IMR-90 (cell line): ENCODE results near the gene TULP4. TPM values are rescaled to one million over a fixed set of nuclear protein-coding genes. Genes with fewer than 3 reads are reported as not detected.

Experiments used
- ATAC-seq: fragments of 200-7000 bp; cut with Tn5 transposase; 2 replicates; pipeline ENCODE4 v1.9.1; 2020; ENCODE audit warnings: low read depth, mild to moderate bottlenecking, moderate library complexity
- BruUV-seq: library from RNA; stranded (reverse); fragments of 400-500 nt; replicated peaks from 2 replicates; lab custom pipeline; 2021; lab: Mats Ljungman, UMichigan
- CTCF ChIA-PET: fragments of 300-600 bp; formaldehyde crosslinking; extraction: SDS; loops from one replicate; lab custom pipeline; 2021; ENCODE audit warnings: antibody characterized with exemption; lab: Yijun Ruan, JAX
- POLR2A ChIA-PET: fragments of 300-600 bp; sonication (Branson Sonifier 250); formaldehyde crosslinking; loops from one replicate; lab custom pipeline; 2022; ENCODE audit warnings: antibody characterized with exemption; ENCODE audit not compliant: unreplicated experiment; lab: Charles Lee
- DNase-seq: peaks from one replicate; pipeline ENCODE4 v3.0.0; 2013
- H2AFZ ChIP-seq: replicated peaks from 2 replicates; pipeline ENCODE3; 2013; ENCODE audit warnings: low read length, mild to moderate bottlenecking; ENCODE audit not compliant: poor library complexity
- H2AK5ac ChIP-seq: 2 replicates; pipeline ENCODE4 v1.6.1; 2013; ENCODE audit warnings: low read depth, low read length, inconsistent platforms
- H2AK9ac ChIP-seq: replicated peaks from 2 replicates; pipeline ENCODE3; 2013; ENCODE audit warnings: mild to moderate bottlenecking, low read depth, low read length, moderate library complexity; ENCODE audit not compliant: poor library complexity
- H2BK120ac ChIP-seq: 2 replicates; pipeline ENCODE4 v1.6.1; 2013; ENCODE audit warnings: low read depth, low read length, inconsistent platforms
- H2BK15ac ChIP-seq: 3 replicates; pipeline ENCODE4 v1.6.1; 2013; ENCODE audit warnings: low read depth, low read length, inconsistent platforms
- H2BK20ac ChIP-seq: 2 replicates; pipeline ENCODE4 v1.6.1; 2013; ENCODE audit warnings: low read depth, mild to moderate bottlenecking, inconsistent platforms, low read length, moderate library complexity
- H2BK5ac ChIP-seq: 2 replicates; pipeline ENCODE4 v1.6.1; 2013; ENCODE audit warnings: mild to moderate bottlenecking, low read depth, low read length, inconsistent platforms; ENCODE audit not compliant: poor library complexity, severe bottlenecking
- H3K14ac ChIP-seq: replicated peaks from 2 replicates; pipeline ENCODE4 v1.6.1; 2013; ENCODE audit warnings: low read depth, low read length, inconsistent platforms
- H3K18ac ChIP-seq: 2 replicates; pipeline ENCODE4 v1.6.1; 2013; ENCODE audit warnings: low read depth, low read length, control low read depth
- H3K23ac ChIP-seq: 2 replicates; pipeline ENCODE4 v1.6.1; 2013; ENCODE audit warnings: low read depth, low read length, inconsistent platforms
- H3K27ac ChIP-seq: 2 replicates; pipeline ENCODE4 v1.5.1; 2013; ENCODE audit warnings: mild to moderate bottlenecking, control low read depth, low read length; ENCODE audit not compliant: insufficient read depth
- H3K27me3 ChIP-seq: 2 replicates; pipeline ENCODE4 v1.6.1; 2013; ENCODE audit warnings: low read length; ENCODE audit not compliant: control insufficient read depth, insufficient read depth
- H3K36me3 ChIP-seq: 2 replicates; pipeline ENCODE4 v1.6.1; 2013; ENCODE audit warnings: low read length, mixed read lengths; ENCODE audit not compliant: control insufficient read depth, insufficient read depth
- H3K4ac ChIP-seq: 2 replicates; pipeline ENCODE4 v1.6.1; 2013; ENCODE audit warnings: low read depth, low read length, inconsistent platforms
- H3K4me1 ChIP-seq: 2 replicates; pipeline ENCODE4 v1.6.1; 2013; ENCODE audit warnings: low read length, mixed read lengths; ENCODE audit not compliant: control insufficient read depth, insufficient read depth
- H3K4me2 ChIP-seq: 2 replicates; pipeline ENCODE4 v1.6.1; 2013; ENCODE audit warnings: low read depth, mild to moderate bottlenecking, control low read depth, low read length, moderate library complexity
- H3K4me3 ChIP-seq: 2 replicates; pipeline ENCODE4 v1.5.1; 2013; ENCODE audit warnings: low read depth, mild to moderate bottlenecking, control low read depth, low read length, moderate library complexity; ENCODE audit not compliant: insufficient read depth
- H3K56ac ChIP-seq: 2 replicates; pipeline ENCODE4 v1.6.1; 2013; ENCODE audit warnings: low read length, inconsistent platforms; ENCODE audit not compliant: insufficient read depth; ENCODE audit errors: extremely low read depth
- H3K79me1 ChIP-seq, 2 experiments: 2 replicates each; pipeline ENCODE4 v1.6.1; 2013; ENCODE audit warnings: low read length in 2 of 2, inconsistent platforms in 1 of 2, low read depth in 1 of 2
- H3K9ac ChIP-seq: 2 replicates; pipeline ENCODE4 v1.6.1; 2013; ENCODE audit warnings: low read depth, low read length, control low read depth
- H3K9me1 ChIP-seq: 2 replicates; pipeline ENCODE4 v1.6.1; 2013; ENCODE audit warnings: low read length, inconsistent platforms; ENCODE audit not compliant: insufficient read depth
- H3K9me3 ChIP-seq: 2 replicates; pipeline ENCODE4 v1.6.1; 2013; ENCODE audit warnings: low read length; ENCODE audit not compliant: control insufficient read depth, insufficient read depth
- H4K20me1 ChIP-seq: 2 replicates; pipeline ENCODE4 v1.6.1; 2013; ENCODE audit warnings: low read length, inconsistent platforms; ENCODE audit not compliant: insufficient read depth
- H4K5ac ChIP-seq: 2 replicates; pipeline ENCODE4 v1.6.1; 2013; ENCODE audit warnings: mild to moderate bottlenecking, low read depth, low read length, control low read depth
- H4K8ac ChIP-seq, 2 experiments: 2 replicates each; pipeline ENCODE4 v1.6.1; 2013; ENCODE audit warnings: low read depth in 2 of 2, low read length in 2 of 2, control low read depth in 1 of 2, inconsistent platforms in 1 of 2
- H4K91ac ChIP-seq: 2 replicates; pipeline ENCODE4 v1.6.1; 2013; ENCODE audit warnings: low read depth, low read length, inconsistent platforms; ENCODE audit not compliant: insufficient read depth
- BHLHE40 ChIP-seq: fragments of 150-350 bp; IDR thresholded peaks from 2 replicates; pipeline ENCODE4 v1.6.1; 2016; ENCODE audit warnings: mild to moderate bottlenecking, low read depth, low read length
- CEBPB ChIP-seq: IDR thresholded peaks from 2 replicates; pipeline ENCODE4 v1.6.1; 2012; ENCODE audit warnings: low read depth, low read length, improper control_type of control experiment
- CHD1 ChIP-seq: IDR thresholded peaks from 2 replicates; pipeline ENCODE4 v1.6.1; 2012; ENCODE audit warnings: low read depth, low read length, improper control_type of control experiment
- FOS ChIP-seq: fragments of 150-350 bp; IDR thresholded peaks from 2 replicates; pipeline ENCODE4 v1.6.1; 2016; ENCODE audit warnings: low read depth, low read length
- MAFK ChIP-seq: IDR thresholded peaks from 2 replicates; pipeline ENCODE4 v1.6.1; 2012; ENCODE audit warnings: low read depth, low read length, improper control_type of control experiment
- MAZ ChIP-seq: IDR thresholded peaks from 2 replicates; pipeline ENCODE4 v1.6.1; 2012; ENCODE audit warnings: low read depth, mild to moderate bottlenecking, low read length, improper control_type of control experiment, moderate library complexity, borderline replicate concordance
- MXI1 ChIP-seq: IDR thresholded peaks from 2 replicates; pipeline ENCODE4 v1.6.1; 2012; ENCODE audit warnings: low read depth, mild to moderate bottlenecking, low read length, moderate library complexity, borderline replicate concordance
- NFE2L2 ChIP-seq: fragments of 150-350 bp; IDR thresholded peaks from 2 replicates; pipeline ENCODE4 v1.6.1; 2016; ENCODE audit warnings: low read depth, mild to moderate bottlenecking, low read length
- POLR2A ChIP-seq: IDR thresholded peaks from 2 replicates; pipeline ENCODE4 v1.6.1; 2012; ENCODE audit warnings: mild to moderate bottlenecking, low read depth, low read length
- RAD21 ChIP-seq: IDR thresholded peaks from 2 replicates; pipeline ENCODE4 v1.6.1; 2012; ENCODE audit warnings: low read length, improper control_type of control experiment
- RCOR1 ChIP-seq: IDR thresholded peaks from 2 replicates; pipeline ENCODE4 v1.6.1; 2012; ENCODE audit warnings: mild to moderate bottlenecking, low read length, improper control_type of control experiment; ENCODE audit not compliant: insufficient replicate concordance
- RFX5 ChIP-seq: IDR thresholded peaks from 2 replicates; pipeline ENCODE4 v1.8.0; 2012; ENCODE audit warnings: low read depth, mild to moderate bottlenecking, low read length, moderate library complexity
- SMC3 ChIP-seq: fragments of 150-350 bp; IDR thresholded peaks from 2 replicates; pipeline ENCODE4 v1.6.1; 2016; ENCODE audit warnings: low read depth, mild to moderate bottlenecking, antibody characterized with exemption, low read length, moderate library complexity
- WGBS, 2 experiments: methylation state at CpG; one replicate each; pipeline versions ENCODE4 v1.1.5 to v1.1.7; 2013; ENCODE audit warnings: missing lambda C conversion rate in 2 of 2; ENCODE audit not compliant: insufficient read length in 1 of 2; ENCODE audit errors: extremely low coverage in 2 of 2; 5-methylcytosine and 5-hydroxymethylcytosine counted together
- dilution Hi-C: fragments of 300-500 bp; cut with HindIII; formaldehyde crosslinking; loops from one replicate; pipeline ENCODE4 v1.14.3; 2018; ENCODE audit warnings: low sequenced_read_pairs; ENCODE audit not compliant: unreplicated experiment
- in situ Hi-C: fragments of 300-500 bp; cut with MboI; formaldehyde crosslinking; loops from 3 replicates; pipeline ENCODE4 v1.14.3; 2019; ENCODE audit warnings: low sequenced_read_pairs, inconsistent platforms, mixed read lengths
- intact Hi-C: fragments of 100-400 bp; cut with micrococcal nuclease; formaldehyde crosslinking; loops from 2 replicates; pipeline ENCODE4 v1.10.0; 2022
- polyA plus RNA-seq, 3 experiments: library from polyadenylated mRNA; depleted of rRNA; stranded (reverse); fragments of >200 nt; gene quantifications; 2 replicates each; pipeline ENCODE4 v1.2.3, GENCODE V29; 2012; ENCODE audit warnings: low replicate concordance in 1 of 3
- total RNA-seq: library from RNA; depleted of rRNA; stranded (reverse); fragments of >200 nt; gene quantifications from 2 replicates; pipeline ENCODE4 v1.2.3, GENCODE V29; 2012
- TF ChIP-seq, protein P1 (sequence below): fragments of 150-350 bp; IDR thresholded peaks from 2 replicates; pipeline ENCODE4 v1.6.1; 2016; ENCODE audit warnings: low read depth, mild to moderate bottlenecking, low read length, moderate library complexity, borderline replicate concordance
- TF ChIP-seq, protein P2 (sequence below): fragments of 150-350 bp; IDR thresholded peaks from 2 replicates; pipeline ENCODE4 v1.6.1; 2017; ENCODE audit warnings: mild to moderate bottlenecking, antibody characterized with exemption, low read length, low read depth

The TULP4 gene
- total and polyA plus RNA-seq, 2 of the 4 experiments (the other 2 are of a cell fraction): 8.1 to 30.6 TPM

DNA sequence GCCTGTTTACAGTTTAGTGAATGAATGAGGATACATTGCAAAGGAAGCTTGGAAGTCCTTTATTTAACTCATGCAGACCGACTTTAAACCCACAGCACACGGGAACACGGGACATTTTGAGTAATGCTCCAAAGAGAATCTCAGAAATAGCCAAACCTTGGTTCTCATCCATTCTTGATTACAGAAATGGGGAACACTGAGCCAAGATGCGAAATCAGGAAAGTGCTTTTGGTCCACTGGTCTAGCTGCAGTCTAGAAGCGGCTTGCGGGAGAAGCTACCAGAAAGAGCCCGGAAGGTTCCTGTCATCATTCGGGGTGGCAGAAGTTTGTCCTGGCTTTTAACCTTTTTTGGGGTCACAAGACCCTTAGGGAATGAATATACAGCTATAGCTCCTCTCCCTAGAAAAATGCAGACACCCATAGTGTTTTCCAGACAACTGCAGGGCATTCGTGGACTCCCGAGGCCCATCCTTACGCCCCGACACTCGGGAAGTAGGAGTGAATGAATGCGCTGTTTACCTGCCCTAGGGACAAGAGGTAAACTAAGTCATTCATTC lies 247.2 kb downstream of the TULP4 start:
- Histone ChIP-seq H4K20me1 (peaks cover 36% of the 10 kb centered on the region), H3K79me1 (peaks cover 6 to 39% of the 10 kb centered on the region in 2 experiments; a peak in 3 of 4 replicates), H3K36me3 (no peaks in the 10 kb centered on the region), H2BK120ac (peak overlapping the region; percentile 50), H3K56ac (peak overlapping the region; percentile 91), H2AK9ac (peak overlapping the region; percentile 59), H3K23ac (peak overlapping the region; percentile 83), H2BK15ac (peak overlapping the region; percentile 55; the same call in 2 of the 3 replicates), H3K4ac (peak overlapping the region; percentile 87), H3K4me3 (peak overlapping the region; percentile 76), H2AK5ac (peak overlapping the region; percentile 62; the same call in 1 of the 2 replicates), H4K8ac (peak overlapping the region; percentile 98 to 99), H3K18ac (peak overlapping the region; percentile 94), H3K27ac (peak overlapping the region; percentile 95), H3K4me2 (peak overlapping the region; percentile 95), H3K27me3 (no peaks in the 10 kb centered on the region), H3K4me1 (peaks cover 12% of the 10 kb centered on the region), H2AFZ (peak overlapping the region; percentile 90), H4K5ac (peak overlapping the region; percentile 100), H3K9me1 (peaks cover 18% of the 10 kb centered on the region), H3K9me3 (no peaks in the 10 kb centered on the region), H2BK5ac (peak overlapping the region; percentile 76), H4K91ac (peak overlapping the region; percentile 95), H2BK20ac (peak overlapping the region; percentile 50; the same call in 1 of the 2 replicates), H3K9ac (peak overlapping the region; percentile 96), H3K14ac (peak overlapping the region; percentile 93)
- DNase-seq (no peak), ATAC-seq (no peak)
- dilution Hi-C loops: no loop called here
- 100% methylated on average over 3 of the region's 14 CpGs; no CpG with 5 or more reads in 1 of the 2 experiments for WGBS, 2 experiments
- BruUV-seq: no TSS peak
- in situ Hi-C loops: no loop called here
- ChIA-PET CTCF (interaction anchor here (0.5 to 0.8 kb wide), 2 partner anchors 10 to 47 kb away, joined by 3 read pairs; no protein-coding TSS in a partner anchor), POLR2A (no interaction called here)
- intact Hi-C loops: no loop called here
- TF ChIP-seq RAD21: no peak
- TF ChIP-seq, protein P1, sequence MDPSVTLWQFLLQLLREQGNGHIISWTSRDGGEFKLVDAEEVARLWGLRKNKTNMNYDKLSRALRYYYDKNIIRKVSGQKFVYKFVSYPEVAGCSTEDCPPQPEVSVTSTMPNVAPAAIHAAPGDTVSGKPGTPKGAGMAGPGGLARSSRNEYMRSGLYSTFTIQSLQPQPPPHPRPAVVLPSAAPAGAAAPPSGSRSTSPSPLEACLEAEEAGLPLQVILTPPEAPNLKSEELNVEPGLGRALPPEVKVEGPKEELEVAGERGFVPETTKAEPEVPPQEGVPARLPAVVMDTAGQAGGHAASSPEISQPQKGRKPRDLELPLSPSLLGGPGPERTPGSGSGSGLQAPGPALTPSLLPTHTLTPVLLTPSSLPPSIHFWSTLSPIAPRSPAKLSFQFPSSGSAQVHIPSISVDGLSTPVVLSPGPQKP: no peak
- TF ChIP-seq NFE2L2: no peak
- TF ChIP-seq BHLHE40: no peak
- no peak for TF ChIP-seq MXI1
- TF ChIP-seq MAZ: no peak
- no peak for TF ChIP-seq FOS
- TF ChIP-seq RCOR1: no peak
- TF ChIP-seq RFX5: no peak
- TF ChIP-seq MAFK: no peak
- TF ChIP-seq POLR2A: no peak
- no peak for TF ChIP-seq SMC3
- TF ChIP-seq, protein P2, sequence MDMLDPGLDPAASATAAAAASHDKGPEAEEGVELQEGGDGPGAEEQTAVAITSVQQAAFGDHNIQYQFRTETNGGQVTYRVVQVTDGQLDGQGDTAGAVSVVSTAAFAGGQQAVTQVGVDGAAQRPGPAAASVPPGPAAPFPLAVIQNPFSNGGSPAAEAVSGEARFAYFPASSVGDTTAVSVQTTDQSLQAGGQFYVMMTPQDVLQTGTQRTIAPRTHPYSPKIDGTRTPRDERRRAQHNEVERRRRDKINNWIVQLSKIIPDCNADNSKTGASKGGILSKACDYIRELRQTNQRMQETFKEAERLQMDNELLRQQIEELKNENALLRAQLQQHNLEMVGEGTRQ: no peak
- no peak for TF ChIP-seq CEBPB
- TF ChIP-seq CHD1: no peak
